PC-9 (cell line): ENCODE data around the gene TMEM150C. TPM values are rescaled to one million over a fixed set of nuclear protein-coding genes. Genes with fewer than 3 reads are reported as not detected.

Experiments
- BruUV-seq: library from RNA; stranded (reverse); fragments of 400-500 nt; replicated peaks from 2 replicates; lab custom pipeline; 2021; lab: Mats Ljungman, UMichigan
- CTCF ChIA-PET: fragments of 300-600 bp; sonication (Branson Sonifier 250); formaldehyde crosslinking; loops from one replicate; lab custom pipeline; 2022; ENCODE audit warnings: antibody characterized with exemption; lab: Charles Lee
- POLR2A ChIA-PET: fragments of 300-600 bp; sonication (Branson Sonifier 250); formaldehyde crosslinking; loops from one replicate; lab custom pipeline; 2022; ENCODE audit warnings: antibody characterized with exemption; ENCODE audit not compliant: unreplicated experiment; lab: Charles Lee
- DNase-seq, 2 experiments: peaks; one replicate each; pipeline versions ENCODE4 v3.0.0 to v3.0.0-alpha.2; 2015 to 2022; ENCODE audit warnings: mixed read lengths in 1 of 2
- H2AFZ ChIP-seq: fragments of 200-600 bp; sonication (generic); 2 replicates; pipeline ENCODE4 v1.8.1; 2017; ENCODE audit warnings: antibody characterized with exemption
- H3F3A ChIP-seq: fragments of 200-600 bp; sonication (generic); 2 replicates; pipeline ENCODE4 v1.8.1; 2017; ENCODE audit warnings: antibody characterized with exemption, mild to moderate bottlenecking, low read depth; ENCODE audit not compliant: insufficient read depth
- H3K27ac ChIP-seq: fragments of 200-600 bp; sonication (generic); 2 replicates; pipeline ENCODE4 v1.6.1; 2016; ENCODE audit warnings: mixed run types
- H3K27me3 ChIP-seq: fragments of 200-600 bp; sonication (generic); 2 replicates; pipeline ENCODE4 v1.6.1; 2016; ENCODE audit warnings: low read depth, mixed run types; ENCODE audit not compliant: insufficient read depth
- H3K36me3 ChIP-seq: fragments of 200-600 bp; sonication (generic); 2 replicates; pipeline ENCODE4 v1.6.1; 2016; ENCODE audit warnings: low read depth, mixed run types
- H3K4me1 ChIP-seq: fragments of 200-600 bp; sonication (generic); replicated peaks from 2 replicates; pipeline ENCODE4 v1.6.1; 2016; ENCODE audit warnings: mixed run types; ENCODE audit not compliant: insufficient read depth
- H3K4me2 ChIP-seq: fragments of 200-600 bp; sonication (generic); 2 replicates; pipeline ENCODE4 v1.6.1; 2017; ENCODE audit warnings: mixed run types
- H3K4me3 ChIP-seq: fragments of 200-600 bp; sonication (generic); 2 replicates; pipeline ENCODE4 v1.6.1; 2016; ENCODE audit warnings: mixed run types
- H3K79me2 ChIP-seq: fragments of 200-600 bp; sonication (generic); 2 replicates; pipeline ENCODE4 v1.6.1; 2017; ENCODE audit warnings: low read depth, mixed run types
- H3K9me2 ChIP-seq: fragments of 200-600 bp; sonication (generic); 2 replicates; pipeline ENCODE4 v1.8.1; 2017; ENCODE audit warnings: mild to moderate bottlenecking; ENCODE audit not compliant: insufficient read depth
- H3K9me3 ChIP-seq: fragments of 200-600 bp; sonication (generic); 2 replicates; pipeline ENCODE4 v1.8.1; 2016; ENCODE audit warnings: low read depth; ENCODE audit not compliant: insufficient read depth
- H4K20me1 ChIP-seq: fragments of 200-600 bp; sonication (generic); 2 replicates; pipeline ENCODE4 v1.8.1; 2017; ENCODE audit not compliant: insufficient read depth
- CTCF ChIP-seq: fragments of 200-600 bp; sonication (generic); conservative IDR thresholded peaks from 2 replicates; pipeline ENCODE4 v1.6.1; 2017; ENCODE audit warnings: mixed run types, antibody characterized with exemption, mild to moderate bottlenecking, moderate library complexity
- EZH2 ChIP-seq: fragments of 200-600 bp; sonication (generic); IDR thresholded peaks from 2 replicates; pipeline ENCODE4 v1.8.0; 2017; ENCODE audit warnings: antibody characterized with exemption, low read depth
- intact Hi-C: fragments of 100-400 bp; cut with micrococcal nuclease; formaldehyde crosslinking; loops from one replicate; pipeline ENCODE4 v1.10.0; 2022; ENCODE audit not compliant: unreplicated experiment
- total RNA-seq: library from RNA; stranded (reverse); gene quantifications from 2 replicates; pipeline ENCODE4 v1.2.3, GENCODE V29; 2021

TMEM150C gene
- total RNA-seq, 1 experiment from 2014 or later: 0.74 TPM

DNA sequence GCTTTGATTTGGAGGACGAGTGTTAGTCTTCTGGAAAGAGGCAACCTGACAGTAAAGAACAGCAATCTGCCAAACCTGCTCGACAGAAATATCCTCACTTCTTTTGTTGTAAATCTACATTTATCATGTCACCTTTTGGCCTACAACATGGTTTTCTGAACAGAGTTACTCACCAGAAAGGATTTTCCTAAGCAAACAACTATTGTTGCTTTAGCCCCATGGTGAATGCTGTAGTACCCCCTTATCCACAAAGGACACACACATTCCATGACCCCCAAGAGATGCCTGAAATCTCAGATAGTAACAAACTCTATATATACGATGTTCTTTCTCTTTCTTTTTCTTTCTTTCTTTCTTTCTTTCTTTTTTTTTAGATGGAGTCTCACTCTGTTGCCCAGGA lies 42.7 kb downstream of the TMEM150C start:
- CTCF ChIA-PET: interaction anchor here (0.6 kb wide), 1 partner anchor 57 kb away, joined by 3 read pairs; no protein-coding TSS in a partner anchor
- Histone ChIP-seq H2AFZ (no peak overlapping the region), H3K27ac (no peak overlapping the region), H3K4me2 (peak overlapping the region; percentile 14; the same call in 1 of the 2 replicates), H3F3A (no peaks in the 10 kb centered on the region), H3K9me2 (no peaks in the 10 kb centered on the region), H4K20me1 (no peaks in the 10 kb centered on the region), H3K79me2 (no peaks in the 10 kb centered on the region), H3K27me3 (no peaks in the 10 kb centered on the region), H3K4me3 (no peak overlapping the region), H3K9me3 (no peaks in the 10 kb centered on the region), H3K4me1 (no peaks in the 10 kb centered on the region; the same call in 1 of the 2 replicates), H3K36me3 (no peaks in the 10 kb centered on the region)
- DNase-seq: peak in 1 of 2 experiments; percentile 49
- POLR2A ChIA-PET: no interaction called here
- BruUV-seq: no TSS peak
- intact Hi-C loops: no loop called here
- TF ChIP-seq CTCF: no peak
- TF ChIP-seq EZH2: no peak

- H3K9me3 ChIP-seq: no peaks in the 10 kb centered on the region
- H4K20me1 ChIP-seq: no peaks in the 10 kb centered on the region
- ChIA-PET POLR2A (no interaction called here), CTCF (no interaction called here)
- TF ChIP-seq EZH2: no peak
- TF ChIP-seq CTCF: no peak
- no peaks in the 10 kb centered on the region for H3K36me3 ChIP-seq
- no peaks in the 10 kb centered on the region for H3K27me3 ChIP-seq
- intact Hi-C loops: no loop called here
- H3F3A ChIP-seq: no peaks in the 10 kb centered on the region
- no peak overlapping the region for H3K27ac ChIP-seq
- H3K79me2 ChIP-seq: no peaks in the 10 kb centered on the region
- no peaks in the 10 kb centered on the region for H3K9me2 ChIP-seq
- no peak for DNase-seq
- H2AFZ ChIP-seq: no peak overlapping the region
- H3K4me1 ChIP-seq: no peaks in the 10 kb centered on the region; the same call in 1 of the 2 replicates
- H3K4me3 ChIP-seq: no peak overlapping the region
- BruUV-seq: no TSS peak
- no peak overlapping the region for H3K4me2 ChIP-seq
Measured at GRCh38 chr4:82517043-82517442, 44.7 kb downstream of the TMEM150C start.

- Histone ChIP-seq H3F3A (no peaks in the 10 kb centered on the region), H3K36me3 (no peaks in the 10 kb centered on the region), H3K4me3 (no peak overlapping the region), H3K9me2 (no peaks in the 10 kb centered on the region), H3K9me3 (no peaks in the 10 kb centered on the region), H4K20me1 (no peaks in the 10 kb centered on the region), H3K27me3 (no peaks in the 10 kb centered on the region), H2AFZ (no peak overlapping the region), H3K4me2 (no peak overlapping the region), H3K4me1 (no peaks in the 10 kb centered on the region; the same call in 1 of the 2 replicates), H3K27ac (no peak overlapping the region), H3K79me2 (no peaks in the 10 kb centered on the region)
- TF ChIP-seq CTCF (no peak), EZH2 (no peak)
- DNase-seq: peak in 1 of 2 experiments; percentile 12
- BruUV-seq: no TSS peak
- intact Hi-C loops: no loop called here
- ChIA-PET POLR2A (interaction anchor here (0.6 kb wide), 2 partner anchors 18 to 551 kb away, joined by 4 to 6 read pairs; no protein-coding TSS in a partner anchor), CTCF (interaction anchor here (0.7 kb wide), 1 partner anchor 18 kb away, joined by 7 read pairs; no protein-coding TSS in a partner anchor)
Measured at GRCh38 chr4:82515705-82516104, 46.1 kb downstream of the TMEM150C start.
